ELR (cell line): ENCODE data around the gene RSL24D1.
A peak's percentile ranks its signal among the peaks of the same experiment; 100 is the strongest.

Experiments used
- DNase-seq: peaks from one replicate; pipeline ENCODE4 v3.0.0-alpha.2; 2015; ENCODE audit warnings: low read depth

Gene RSL24D1

GRCh38 chr15:55196458-55197361 is at the start of gene RSL24D1:
TSS of gene RSL24D1 (minus strand) at chr15:55196941. CDS start at chr15:55196890, 51 bp downstream.
- peak; percentile 98 for DNase-seq

- no peak for DNase-seq
Measured at GRCh38 chr15:55245059-55245458, 48.3 kb upstream of the RSL24D1 start.

GRCh38 chr15:55241891-55242290 is 45.1 kb upstream of the RSL24D1 start:
- DNase-seq, result peak; percentile 50

GRCh38 chr15:55241186-55241585 is 44.4 kb upstream of the RSL24D1 start:
- no peak for DNase-seq

GRCh38 chr15:55240125-55240760 is 43.5 kb upstream of the RSL24D1 start:
- no peak for DNase-seq

GRCh38 chr15:55239440-55240124 is 42.8 kb upstream of the RSL24D1 start:
- DNase-seq, result no peak

GRCh38 chr15:55238877-55239276 is 42.1 kb upstream of the RSL24D1 start:
- no peak for DNase-seq

- DNase-seq, result no peak
Measured at GRCh38 chr15:55237219-55238130, 40.7 kb upstream of the RSL24D1 start.

- no peak for DNase-seq
Measured at GRCh38 chr15:55235546-55236036, 38.9 kb upstream of the RSL24D1 start.

GRCh38 chr15:55234800-55235104 is 38.0 kb upstream of the RSL24D1 start:
- DNase-seq, result no peak

- no peak for DNase-seq
Measured at GRCh38 chr15:55234104-55234799, 37.5 kb upstream of the RSL24D1 start.

GRCh38 chr15:55231455-55231854 is 34.7 kb upstream of the RSL24D1 start:
- DNase-seq, result no peak

- DNase-seq, result no peak
Measured at GRCh38 chr15:55230953-55231352, 34.2 kb upstream of the RSL24D1 start.

- DNase-seq, result peak; percentile 16
Measured at GRCh38 chr15:55230051-55230670, 33.4 kb upstream of the RSL24D1 start.

- DNase-seq, result no peak
Measured at GRCh38 chr15:55226127-55226526, 29.4 kb upstream of the RSL24D1 start.

- no peak for DNase-seq
Measured at GRCh38 chr15:55224892-55225291, 28.2 kb upstream of the RSL24D1 start.

GRCh38 chr15:55222588-55222987 is 25.8 kb upstream of the RSL24D1 start:
- no peak for DNase-seq

GRCh38 chr15:55221090-55222011 is 24.6 kb upstream of the RSL24D1 start:
- DNase-seq, result peak; percentile 89

GRCh38 chr15:55220606-55221005 is 23.9 kb upstream of the RSL24D1 start:
- DNase-seq, result no peak
